Choroid plexus epithelial cell (primary cell): ENCODE data around the gene ANKRD13D.

Experiments used
- DNase-seq: peaks from one replicate; pipeline ENCODE4 v3.0.0-alpha.2; 2010; ENCODE audit warnings: low read depth
- H3K4me3 ChIP-seq: 2 replicates; pipeline ENCODE4 v1.5.1; 2011; ENCODE audit warnings: low read depth, mild to moderate bottlenecking, control low read depth, low read length, moderate library complexity
- CTCF ChIP-seq: conservative IDR thresholded peaks from 2 replicates; pipeline ENCODE4 v1.5.1; 2011; ENCODE audit warnings: low read depth, mild to moderate bottlenecking, control low read depth, inconsistent platforms, low read length, moderate library complexity

The ANKRD13D gene

GRCh38 chr11:67295846-67296245 is 6.7 kb downstream of the ANKRD13D start:
- DNase-seq, result no peak
- no peak overlapping the region for H3K4me3 ChIP-seq
- TF ChIP-seq CTCF, result no peak

- DNase-seq, result no peak
- H3K4me3 ChIP-seq, result no peak overlapping the region
- TF ChIP-seq CTCF, result no peak
Observed at GRCh38 chr11:67298786-67299185, 9.7 kb downstream of the ANKRD13D start.

- no peak overlapping the region for H3K4me3 ChIP-seq
- no peak for DNase-seq
- no peak for TF ChIP-seq CTCF
Observed at GRCh38 chr11:67299471-67300191, 10.5 kb downstream of the ANKRD13D start.

- no peak for DNase-seq
- no peak overlapping the region for H3K4me3 ChIP-seq
- no peak for TF ChIP-seq CTCF
Observed at GRCh38 chr11:67300256-67300755, 11.2 kb downstream of the ANKRD13D start.

GRCh38 chr11:67300756-67301312 is 11.7 kb downstream of the ANKRD13D start:
- DNase-seq, result no peak
- no peak for TF ChIP-seq CTCF
- no peak overlapping the region for H3K4me3 ChIP-seq

- TF ChIP-seq CTCF, result no peak
- no peak for DNase-seq
- no peak overlapping the region for H3K4me3 ChIP-seq
Observed at GRCh38 chr11:67301313-67301921, 12.3 kb downstream of the ANKRD13D start.
